ENCODE measurements around the gene AQP11. TPM values are rescaled to one million over a fixed set of nuclear protein-coding genes. Genes with fewer than 3 reads are reported as not detected.
A peak's percentile ranks its signal among the peaks of the same experiment; 100 is the strongest.

Gene AQP11
- polyA plus RNA-seq, 2 of the 4 experiments (the other 2 are of a cell fraction): 2.3 to 2.6 TPM

GRCh38 chr11:77547047-77547836 is 42.5 kb upstream of the AQP11 start:
- Histone ChIP-seq H3K9me3 (no peaks in the 10 kb centered on the region), H3K4me1 (no peaks in the 10 kb centered on the region), H3K4me2 (no peak overlapping the region), H3K4me3 (no peak overlapping the region), H3K27ac (no peak overlapping the region)
- POLR2A ChIA-PET: no interaction called here
- CTCF ChIA-PET: interaction anchor here (0.6 to 7.7 kb wide), 39 partner anchors 9 to 428 kb away, joined by 3 to 84 read pairs (median 6); partner anchors contain the start of gene MYO7A
- no peak for TF ChIP-seq NR3C1 (IDR thresholded peaks at IDR 0.05)
- TF ChIP-seq FOXS1 (CRISPR knock-in tag; IDR thresholded peaks at IDR 0.05): no peak
- TF ChIP-seq NFE2L2 (conservative IDR thresholded peaks at IDR 0.05; ENCODE audit: low read length): no peak
- no peak for TF ChIP-seq KDM5A (IDR thresholded peaks at IDR 0.05)
- TF ChIP-seq ELK1 (IDR thresholded peaks at IDR 0.05; ENCODE audit: low read depth, low read length): no peak
- TF ChIP-seq E2F6 (IDR thresholded peaks at IDR 0.05; ENCODE audit: borderline replicate concordance, low read depth): no peak
- TF ChIP-seq CHD2 (IDR thresholded peaks at IDR 0.05; ENCODE audit: low read length, partially characterized antibody): no peak
- no peak for TF ChIP-seq CHD4 (IDR thresholded peaks at IDR 0.05; ENCODE audit: borderline replicate concordance)
- no peak for TF ChIP-seq ZSCAN20 (CRISPR knock-in tag; IDR thresholded peaks at IDR 0.05)
- no peak for TF ChIP-seq TFCP2L1 (CRISPR knock-in tag; IDR thresholded peaks at IDR 0.05)
- TF ChIP-seq FOSB (CRISPR knock-in tag; IDR thresholded peaks at IDR 0.05): no peak
- TF ChIP-seq HOXB5 (CRISPR knock-in tag; IDR thresholded peaks at IDR 0.05): no peak
- TF ChIP-seq CBX2 (IDR thresholded peaks at IDR 0.05; ENCODE audit: borderline replicate concordance, low read depth): no peak
- no peak for TF ChIP-seq EHF (CRISPR knock-in tag; IDR thresholded peaks at IDR 0.05)
- no peak for TF ChIP-seq ATOH8 (CRISPR knock-in tag; IDR thresholded peaks at IDR 0.05; ENCODE audit: low read depth)
- TF ChIP-seq RFX5 (IDR thresholded peaks at IDR 0.05): no peak
- no peak for TF ChIP-seq PBX3 (IDR thresholded peaks at IDR 0.05)
- no peak for TF ChIP-seq SREBF2 (IDR thresholded peaks at IDR 0.05)
- no peak for TF ChIP-seq HOXA7 (CRISPR knock-in tag; IDR thresholded peaks at IDR 0.05)
- no peak for TF ChIP-seq HDAC2 (IDR thresholded peaks at IDR 0.05)
- DNase-seq (ENCODE audit: low read depth in 1 of 2, low spot score in 1 of 2) (no peak), ATAC-seq (no peak), FAIRE-seq (no peak)
- WGBS (ENCODE audit: missing lambda C conversion rate): 84% methylated on average over 7 of the region's 7 CpGs

GRCh38 chr11:77547863-77548551 is 41.7 kb upstream of the AQP11 start:
- no peak overlapping the region for H3K27ac ChIP-seq
- FAIRE-seq: no peak
- H3K4me1 ChIP-seq: no peaks in the 10 kb centered on the region
- DNase-seq (ENCODE audit: low read depth in 1 of 2, low spot score in 1 of 2): peak; percentile 57 to 74
- WGBS (ENCODE audit: missing lambda C conversion rate): 29% methylated on average over 9 of the region's 9 CpGs
- peak; percentile 86 to 89 for ATAC-seq
- peak overlapping the region; percentile 8; the same call in 1 of the 3 replicates for H3K4me2 ChIP-seq
- no peak overlapping the region for H3K4me3 ChIP-seq
- H3K9me3 ChIP-seq: no peaks in the 10 kb centered on the region
- ChIA-PET POLR2A (interaction anchor here (1.1 kb wide), 1 partner anchor 9 kb away, joined by 4 read pairs; no protein-coding TSS in a partner anchor), CTCF (interaction anchor here (0.6 to 7.7 kb wide), 84 partner anchors 9 to 481 kb away, joined by 3 to 84 read pairs (median 4); partner anchors contain the start of genes AQP11, CAPN5 and MYO7A)
- TF ChIP-seq HOXA7 (CRISPR knock-in tag; IDR thresholded peaks at IDR 0.05): no peak
- TF ChIP-seq GATA3 (IDR thresholded peaks at IDR 0.05; ENCODE audit: borderline replicate concordance): no peak
- no peak for TF ChIP-seq FOSL2 (IDR thresholded peaks at IDR 0.05)
- no peak for TF ChIP-seq FOSL2 (CRISPR knock-in tag; IDR thresholded peaks at IDR 0.05)
- no peak for TF ChIP-seq CEBPB (IDR thresholded peaks at IDR 0.05)
- TF ChIP-seq BHLHE40 (IDR thresholded peaks at IDR 0.05; ENCODE audit: low read depth, low read length): no peak
- no peak for TF ChIP-seq HMGXB4 (CRISPR knock-in tag; IDR thresholded peaks at IDR 0.05; ENCODE audit: borderline replicate concordance)
- TF ChIP-seq RCOR1 (IDR thresholded peaks at IDR 0.05; ENCODE audit: low read depth, low read length): no peak
- TF ChIP-seq CTCF (IDR thresholded peaks at IDR 0.05): peak; percentile 88
- TF ChIP-seq TP53 (CRISPR knock-in tag; IDR thresholded peaks at IDR 0.05): no peak
- TF ChIP-seq TFCP2L1 (CRISPR knock-in tag; IDR thresholded peaks at IDR 0.05): no peak
- no peak for TF ChIP-seq CHD4 (IDR thresholded peaks at IDR 0.05; ENCODE audit: borderline replicate concordance)
- TF ChIP-seq SMC3 (IDR thresholded peaks at IDR 0.05): peak; percentile 84
- no peak for TF ChIP-seq KDM5A (IDR thresholded peaks at IDR 0.05)
